ENCODE data around the gene CACNB4. TPM values are rescaled to one million over a fixed set of nuclear protein-coding genes. Genes with fewer than 3 reads are reported as not detected.
"Not testable (repeated sequence)": the region's sequence is repeated elsewhere in the genome, so short reads cannot be mapped to it uniquely, and the experiment has no call there.

CACNB4 gene
- total RNA-seq, 1 donor from 2014 or later, result 3.4 TPM

- DNase-seq (ENCODE audit: extremely low spot score, unreplicated experiment), result no peak
- Mint-ChIP-seq H3K9me3 (ENCODE audit: unreplicated experiment) (no peaks in the 10 kb centered on the region), H3K36me3 (ENCODE audit: unreplicated experiment) (no peaks in the 10 kb centered on the region), H3K27me3 (ENCODE audit: unreplicated experiment) (no peaks in the 10 kb centered on the region), H3K4me1 (ENCODE audit: unreplicated experiment) (peaks cover 30% of the 10 kb centered on the region), H3K27ac (ENCODE audit: unreplicated experiment) (no peak overlapping the region), H3K4me3 (ENCODE audit: unreplicated experiment) (no peak overlapping the region)
- TF ChIP-seq, protein P1, sequence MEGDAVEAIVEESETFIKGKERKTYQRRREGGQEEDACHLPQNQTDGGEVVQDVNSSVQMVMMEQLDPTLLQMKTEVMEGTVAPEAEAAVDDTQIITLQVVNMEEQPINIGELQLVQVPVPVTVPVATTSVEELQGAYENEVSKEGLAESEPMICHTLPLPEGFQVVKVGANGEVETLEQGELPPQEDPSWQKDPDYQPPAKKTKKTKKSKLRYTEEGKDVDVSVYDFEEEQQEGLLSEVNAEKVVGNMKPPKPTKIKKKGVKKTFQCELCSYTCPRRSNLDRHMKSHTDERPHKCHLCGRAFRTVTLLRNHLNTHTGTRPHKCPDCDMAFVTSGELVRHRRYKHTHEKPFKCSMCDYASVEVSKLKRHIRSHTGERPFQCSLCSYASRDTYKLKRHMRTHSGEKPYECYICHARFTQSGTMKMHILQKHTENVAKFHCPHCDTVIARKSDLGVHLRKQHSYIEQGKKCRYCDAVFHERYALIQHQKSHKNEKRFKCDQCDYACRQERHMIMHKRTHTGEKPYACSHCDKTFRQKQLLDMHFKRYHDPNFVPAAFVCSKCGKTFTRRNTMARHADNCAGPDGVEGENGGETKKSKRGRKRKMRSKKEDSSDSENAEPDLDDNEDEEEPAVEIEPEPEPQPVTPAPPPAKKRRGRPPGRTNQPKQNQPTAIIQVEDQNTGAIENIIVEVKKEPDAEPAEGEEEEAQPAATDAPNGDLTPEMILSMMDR (IDR thresholded peaks at IDR 0.05), result no peak
These were observed 220.6 kb downstream of the CACNB4 start for GRCh38 chr2:151878204-151878603.

GRCh38 chr2:151875631-151876030 lies 223.2 kb downstream of the CACNB4 start:
- not testable (repeated sequence) for H3K9me3 Mint-ChIP-seq (ENCODE audit: unreplicated experiment); H3K4me3 Mint-ChIP-seq (ENCODE audit: unreplicated experiment); H3K36me3 Mint-ChIP-seq (ENCODE audit: unreplicated experiment); H3K27me3 Mint-ChIP-seq (ENCODE audit: unreplicated experiment); DNase-seq (ENCODE audit: extremely low spot score, unreplicated experiment); H3K27ac Mint-ChIP-seq (ENCODE audit: unreplicated experiment)
- H3K4me1 Mint-ChIP-seq (ENCODE audit: unreplicated experiment), result peaks cover 42% of the 10 kb centered on the region

DNA sequence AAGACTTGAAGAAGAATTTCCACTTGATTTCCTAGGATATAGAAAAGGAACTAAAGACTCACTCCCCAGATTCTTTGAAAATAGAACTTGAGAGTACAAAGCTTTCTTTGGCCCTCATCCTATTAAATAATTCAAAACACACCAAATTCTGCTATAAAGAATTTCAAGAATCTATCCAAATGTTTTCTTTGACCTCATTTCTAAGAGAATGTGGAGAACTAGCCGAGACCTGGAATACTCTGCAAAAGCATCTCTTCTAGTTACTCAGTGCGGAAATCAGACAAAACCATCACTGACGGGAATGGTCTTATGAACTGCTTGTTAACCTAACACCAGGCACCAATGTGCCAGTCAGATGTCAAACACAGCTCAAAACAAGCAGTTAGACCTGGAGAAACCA lies 226.4 kb downstream of the CACNB4 start:
- H3K4me1 Mint-ChIP-seq (ENCODE audit: unreplicated experiment), result peaks cover 17% of the 10 kb centered on the region
- H3K27me3 Mint-ChIP-seq (ENCODE audit: unreplicated experiment), result peaks cover 15% of the 10 kb centered on the region
- no peaks in the 10 kb centered on the region for H3K9me3 Mint-ChIP-seq (ENCODE audit: unreplicated experiment)
- H3K36me3 Mint-ChIP-seq (ENCODE audit: unreplicated experiment), result no peaks in the 10 kb centered on the region
- H3K4me3 Mint-ChIP-seq (ENCODE audit: unreplicated experiment), result no peak overlapping the region
- TF ChIP-seq, protein P1 (IDR thresholded peaks at IDR 0.05), result no peak
- peak overlapping the region; percentile 58 for H3K27ac Mint-ChIP-seq (ENCODE audit: unreplicated experiment)
- no peak for DNase-seq (ENCODE audit: extremely low spot score, unreplicated experiment)

DNA sequence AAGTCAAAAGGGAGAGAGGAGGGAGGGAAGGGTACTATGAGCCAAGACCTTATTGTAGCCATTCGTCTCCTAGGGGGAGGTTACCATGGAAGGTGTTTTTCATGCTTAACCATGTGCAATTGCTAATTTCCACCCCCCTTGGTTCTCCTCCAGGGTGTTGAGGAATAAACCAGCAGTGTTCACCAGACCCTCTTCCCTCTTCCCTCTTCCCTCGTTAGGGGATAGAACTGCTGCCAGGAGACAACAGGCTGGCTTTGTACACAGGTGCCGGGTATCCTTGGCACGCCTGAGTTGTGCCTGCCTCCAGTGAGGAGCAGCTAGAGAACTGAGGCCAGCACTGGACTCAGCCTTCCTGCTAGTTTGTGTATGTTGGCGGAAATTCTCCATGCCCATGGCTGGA lies 229.6 kb downstream of the CACNB4 start:
- TF ChIP-seq, protein P1 (IDR thresholded peaks at IDR 0.05), result no peak
- DNase-seq (ENCODE audit: extremely low spot score, unreplicated experiment), result no peak
- Mint-ChIP-seq H3K4me1 (ENCODE audit: unreplicated experiment) (peaks cover 13% of the 10 kb centered on the region), H3K9me3 (ENCODE audit: unreplicated experiment) (no peaks in the 10 kb centered on the region), H3K27ac (ENCODE audit: unreplicated experiment) (no peak overlapping the region), H3K36me3 (ENCODE audit: unreplicated experiment) (no peaks in the 10 kb centered on the region), H3K27me3 (ENCODE audit: unreplicated experiment) (peaks cover 21% of the 10 kb centered on the region), H3K4me3 (ENCODE audit: unreplicated experiment) (no peak overlapping the region)

- TF ChIP-seq, protein P1 (IDR thresholded peaks at IDR 0.05), result no peak
- no peak for DNase-seq (ENCODE audit: extremely low spot score, unreplicated experiment)
- Mint-ChIP-seq H3K9me3 (ENCODE audit: unreplicated experiment) (no peaks in the 10 kb centered on the region), H3K27ac (ENCODE audit: unreplicated experiment) (no peak overlapping the region), H3K36me3 (ENCODE audit: unreplicated experiment) (no peaks in the 10 kb centered on the region), H3K27me3 (ENCODE audit: unreplicated experiment) (peaks cover 17% of the 10 kb centered on the region), H3K4me1 (ENCODE audit: unreplicated experiment) (peaks cover 13% of the 10 kb centered on the region), H3K4me3 (ENCODE audit: unreplicated experiment) (no peak overlapping the region)
These were observed 236.1 kb downstream of the CACNB4 start for GRCh38 chr2:151862700-151863099.

- no peak overlapping the region for H3K27ac Mint-ChIP-seq (ENCODE audit: unreplicated experiment)
These were observed 237.7 kb downstream of the CACNB4 start for GRCh38 chr2:151861174-151861573.

More at GRCh38 chr2:151861174-151861573, 237.7 kb downstream of the CACNB4 start:
- Mint-ChIP-seq H3K9me3 (ENCODE audit: unreplicated experiment) (no peaks in the 10 kb centered on the region), H3K4me3 (ENCODE audit: unreplicated experiment) (no peak overlapping the region), H3K4me1 (ENCODE audit: unreplicated experiment) (peaks cover 21% of the 10 kb centered on the region), H3K36me3 (ENCODE audit: unreplicated experiment) (no peaks in the 10 kb centered on the region), H3K27me3 (ENCODE audit: unreplicated experiment) (peaks cover 13% of the 10 kb centered on the region)
- DNase-seq (ENCODE audit: extremely low spot score, unreplicated experiment), result no peak
- TF ChIP-seq, protein P1 (IDR thresholded peaks at IDR 0.05), result no peak

Measured in osteocyte (in vitro differentiated cells).